HG03460 (cell line): ENCODE data around the gene ZC3H12C.

Experiments used
- ATAC-seq: cut with Tn5 transposase; IDR thresholded peaks from one replicate; pipeline ENCODE4 v1.9.1; 2021; ENCODE audit not compliant: unreplicated experiment

Gene ZC3H12C

DNA sequence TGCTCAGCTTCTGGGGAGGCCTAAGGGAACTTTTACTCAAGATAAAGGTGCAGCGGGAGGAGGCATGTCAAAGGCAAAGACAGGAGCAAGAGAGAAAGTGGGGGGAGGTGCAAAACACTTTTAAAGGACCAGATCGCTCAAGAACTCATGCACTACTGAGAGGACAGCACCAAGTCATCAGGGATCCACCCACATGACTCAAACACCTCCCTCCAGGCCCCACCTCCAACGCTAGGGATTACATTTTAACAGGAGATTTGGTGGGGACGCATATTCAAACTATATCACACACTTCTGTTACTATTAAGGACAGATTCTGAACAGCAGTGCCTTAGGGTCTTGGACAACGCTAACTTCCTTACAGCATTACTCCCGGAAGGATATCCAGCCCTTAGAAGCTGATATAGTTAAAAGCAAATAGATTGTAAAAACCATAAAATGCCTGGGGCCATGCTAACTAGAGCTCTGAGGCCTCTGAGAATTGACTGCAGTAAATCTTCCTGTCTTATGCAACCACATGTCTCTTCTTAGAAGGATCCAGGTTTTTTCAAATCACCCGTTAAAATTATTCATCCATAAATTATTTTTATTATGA lies 16.7 kb upstream of the ZC3H12C start:
- no peak for ATAC-seq

DNA sequence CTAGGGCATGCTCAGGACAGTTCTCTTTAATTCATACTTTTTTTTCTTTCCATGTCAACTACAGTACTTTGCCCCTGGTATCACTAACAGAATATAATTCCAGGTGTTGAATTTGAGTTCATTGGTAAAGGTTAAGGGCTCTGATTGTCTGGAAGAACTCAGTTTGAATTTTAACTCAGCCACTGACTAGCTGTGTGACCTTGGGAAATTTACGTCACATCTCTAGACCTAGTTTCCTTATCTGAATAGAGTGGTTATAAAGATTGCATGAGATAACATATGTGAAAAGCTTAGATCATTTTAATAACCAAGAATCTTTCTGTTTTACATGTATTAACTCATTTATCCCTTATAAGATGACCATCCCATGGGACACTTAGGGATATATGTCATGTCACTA lies 15.8 kb upstream of the ZC3H12C start:
- peak; percentile 23 for ATAC-seq

DNA sequence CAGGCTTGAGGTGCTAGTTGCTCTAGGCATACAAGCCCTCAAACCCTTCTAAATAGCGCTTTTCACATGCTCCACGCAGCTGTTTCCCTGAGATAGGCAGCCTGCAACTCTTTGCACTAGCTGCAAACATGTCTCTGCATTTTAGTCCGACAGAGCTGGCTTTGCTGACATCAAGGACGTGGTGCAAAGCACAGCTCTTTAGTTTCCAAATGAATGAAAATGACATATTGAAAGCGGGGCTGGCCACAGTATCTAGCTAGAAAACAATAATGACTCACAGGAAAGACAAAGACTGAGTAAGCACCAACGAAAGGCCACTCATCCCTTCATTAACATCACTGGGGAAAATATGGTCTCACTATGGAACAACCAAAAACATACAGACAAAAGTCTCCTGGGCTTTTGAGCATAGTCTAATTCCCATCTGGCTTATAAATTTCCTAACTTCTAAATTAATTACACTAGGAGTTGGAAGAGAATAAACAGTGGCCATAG lies 15.3 kb upstream of the ZC3H12C start:
- ATAC-seq: peak; percentile 87

DNA sequence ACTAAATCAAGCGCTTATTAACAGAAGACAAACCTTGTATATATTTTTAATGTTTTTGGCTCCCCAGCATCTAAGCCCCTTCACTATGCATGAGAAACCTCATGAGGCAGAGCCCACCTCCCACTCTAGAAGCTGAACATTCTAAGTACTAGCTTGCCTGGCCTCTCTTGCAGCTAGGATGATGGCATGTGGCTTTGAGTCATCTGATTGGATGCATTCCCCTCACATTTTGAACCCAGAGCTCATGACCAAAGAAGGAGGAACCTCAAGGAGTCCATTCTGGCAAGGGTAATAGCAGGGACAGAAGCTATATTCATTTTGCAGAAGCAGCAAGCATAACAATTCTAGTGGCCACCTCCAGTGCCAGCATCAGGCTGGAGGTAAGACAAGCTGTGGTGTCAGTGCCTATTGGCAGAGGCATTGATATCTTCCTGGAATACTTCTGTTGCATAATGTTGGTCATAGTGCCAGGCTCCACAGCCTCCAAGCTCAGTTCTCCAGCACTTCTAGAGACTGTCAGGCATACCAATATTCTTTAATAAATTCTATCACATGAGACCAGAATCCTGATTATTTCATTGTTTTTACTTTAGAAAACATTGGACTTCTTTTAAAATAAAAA lies 14.2 kb upstream of the ZC3H12C start:
- ATAC-seq: no peak

DNA sequence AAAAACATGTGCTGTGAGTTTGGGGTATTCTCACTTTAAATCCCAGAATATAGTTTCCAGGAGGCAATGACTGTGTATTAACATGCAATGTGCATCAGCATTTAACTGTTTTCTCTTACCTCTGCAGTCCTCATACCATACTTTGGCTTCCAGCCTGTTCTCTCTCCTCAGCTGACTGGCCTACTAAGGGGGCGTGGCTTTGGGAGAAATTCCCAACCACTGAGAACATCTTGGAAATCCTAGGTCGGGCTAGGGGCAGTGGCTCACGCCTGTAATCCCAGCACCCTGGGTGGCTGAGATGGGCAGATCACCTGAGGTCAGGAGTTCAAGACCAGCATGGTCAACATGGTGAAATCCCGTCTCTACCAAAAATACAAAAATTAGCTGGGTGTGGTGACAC lies 13.5 kb upstream of the ZC3H12C start:
- ATAC-seq: no peak

DNA sequence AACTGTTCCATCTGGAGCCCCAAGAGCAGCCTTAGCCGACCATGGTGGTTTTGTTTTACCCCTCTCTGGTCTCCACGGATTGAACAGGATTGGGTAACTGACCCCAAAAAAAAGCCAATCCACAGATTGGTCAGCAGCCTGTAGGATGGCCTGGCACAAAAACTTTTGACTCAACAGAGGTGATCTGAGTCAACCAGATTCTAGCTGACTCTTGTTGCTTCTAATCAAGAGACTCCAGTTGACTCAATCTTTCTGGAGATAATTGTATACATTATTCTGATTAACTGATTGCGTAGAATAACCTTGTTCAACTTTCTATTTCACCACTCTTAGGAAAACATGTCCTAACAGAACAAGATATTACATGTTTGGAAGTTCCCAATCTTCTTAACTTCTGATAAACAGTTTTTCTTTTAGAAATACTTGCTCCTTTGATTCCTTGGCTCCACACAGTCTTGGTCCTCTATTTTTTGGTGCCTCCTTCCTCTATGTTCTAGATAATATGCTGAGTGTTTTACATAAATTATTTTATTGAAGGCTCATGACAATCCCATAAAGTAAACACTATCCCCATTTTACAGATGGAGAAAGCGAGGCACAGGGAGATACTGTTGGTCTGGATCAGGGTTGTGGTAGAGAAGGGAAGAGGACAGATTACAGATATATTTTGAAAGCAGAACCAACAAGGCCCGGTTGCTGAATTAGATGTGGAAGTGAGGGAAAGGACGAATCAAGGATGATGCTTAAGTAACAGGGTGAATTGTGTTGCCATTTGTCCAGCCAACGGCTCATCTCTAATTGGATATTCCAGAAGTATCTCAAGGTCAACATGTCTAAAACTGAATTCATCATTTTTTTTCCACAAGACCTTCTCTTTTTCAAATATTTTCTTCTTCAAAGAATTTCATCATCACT lies 11.5 kb upstream of the ZC3H12C start:
- no peak for ATAC-seq

DNA sequence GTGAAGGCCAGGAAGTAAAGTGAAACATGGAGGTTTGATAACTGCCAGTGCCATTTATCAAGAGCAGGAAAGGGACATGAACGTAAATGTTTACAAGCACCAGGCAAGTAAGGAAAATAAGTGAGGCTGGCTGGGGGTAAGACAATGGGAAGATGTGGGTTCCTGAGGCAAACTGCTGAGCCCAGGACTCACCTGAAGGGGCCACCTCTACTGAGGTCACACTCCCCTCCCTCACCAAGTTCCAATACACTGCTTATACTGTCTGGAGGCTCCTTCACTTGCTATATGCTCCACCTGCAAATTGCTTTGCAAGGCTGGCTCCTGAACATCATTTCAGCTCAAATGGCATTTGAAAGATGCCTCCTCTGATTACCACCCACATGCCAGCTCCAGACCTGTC lies 10.3 kb upstream of the ZC3H12C start:
- ATAC-seq: no peak

DNA sequence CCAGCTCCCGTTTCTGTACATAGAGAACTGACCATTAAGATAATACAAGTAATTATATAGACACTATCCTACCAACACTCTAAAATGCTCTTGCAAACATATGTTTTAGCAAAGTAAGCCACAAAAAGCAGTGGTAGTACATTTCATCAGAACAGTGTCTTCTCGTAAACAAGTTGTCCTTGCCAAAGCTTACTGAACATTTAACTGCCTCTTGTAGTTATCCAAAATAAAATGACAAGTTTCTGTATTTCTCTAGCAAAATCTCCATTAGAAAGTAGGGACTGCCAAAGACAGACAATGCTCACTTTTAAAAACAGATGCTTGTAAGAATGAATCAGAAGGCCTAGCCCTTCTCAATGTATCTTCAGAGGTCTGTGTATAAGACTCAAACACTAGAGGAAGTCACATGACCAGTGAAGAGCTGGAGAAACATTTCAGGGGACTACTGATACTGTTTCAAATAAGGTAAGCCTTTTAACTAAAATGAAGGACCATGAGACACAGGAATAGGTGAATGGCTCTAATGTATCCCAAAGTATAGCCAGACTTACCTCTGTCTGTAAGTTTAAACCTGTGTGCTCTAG lies 7.8 kb upstream of the ZC3H12C start:
- no peak for ATAC-seq

DNA sequence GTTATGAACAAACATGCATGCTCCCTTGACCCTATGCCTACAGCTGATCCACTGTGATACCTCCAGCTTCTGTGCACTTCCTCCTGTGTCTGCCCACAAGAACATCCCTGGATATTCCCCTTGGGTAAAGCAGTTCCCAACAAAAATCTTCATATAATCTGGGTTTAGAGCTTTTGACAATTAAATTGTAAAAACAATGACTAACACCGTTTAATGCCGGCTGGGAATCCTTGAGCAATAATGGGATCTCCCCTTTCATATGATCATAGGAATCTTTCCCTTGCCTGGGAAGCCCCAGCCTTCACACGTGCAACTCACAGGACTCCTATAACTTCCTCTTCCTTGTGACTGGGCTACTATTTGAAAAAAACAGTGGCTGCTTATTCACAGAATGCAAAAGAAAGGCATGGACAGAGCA lies 6.3 kb upstream of the ZC3H12C start:
- ATAC-seq: no peak

DNA sequence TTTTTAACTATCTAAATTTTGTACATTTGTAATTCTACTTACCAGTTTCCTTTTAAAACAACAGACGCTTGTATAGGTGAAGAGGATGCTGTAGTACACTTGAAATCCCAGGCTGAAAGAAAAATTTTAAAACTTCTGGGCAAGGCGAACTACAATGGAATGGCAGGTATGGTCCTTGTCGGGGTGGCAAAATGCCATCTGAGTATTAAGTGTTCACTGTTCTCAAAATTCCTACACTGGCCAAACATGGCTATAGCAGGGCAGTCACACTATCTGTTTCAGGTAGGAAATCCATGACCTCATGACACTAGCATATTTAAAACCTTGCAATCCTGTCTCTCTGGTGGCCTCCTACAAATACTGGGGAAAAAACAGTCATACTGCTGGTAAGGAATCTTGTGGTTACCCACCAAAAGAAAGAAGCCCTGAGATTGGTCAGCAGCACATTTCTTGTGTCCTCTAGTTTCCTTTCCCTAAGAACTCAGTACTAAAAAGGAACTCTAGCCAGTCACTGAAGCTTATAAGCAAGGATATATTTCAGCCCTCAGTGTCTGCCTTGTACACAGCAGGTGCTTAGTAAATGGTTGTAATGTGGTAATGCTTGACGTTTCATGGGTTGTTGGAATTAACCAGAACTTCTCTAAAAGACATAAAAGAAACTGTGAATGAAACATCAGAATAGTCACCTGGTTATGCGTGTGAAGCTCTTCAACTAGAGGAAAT lies 5.2 kb upstream of the ZC3H12C start:
- ATAC-seq: no peak

DNA sequence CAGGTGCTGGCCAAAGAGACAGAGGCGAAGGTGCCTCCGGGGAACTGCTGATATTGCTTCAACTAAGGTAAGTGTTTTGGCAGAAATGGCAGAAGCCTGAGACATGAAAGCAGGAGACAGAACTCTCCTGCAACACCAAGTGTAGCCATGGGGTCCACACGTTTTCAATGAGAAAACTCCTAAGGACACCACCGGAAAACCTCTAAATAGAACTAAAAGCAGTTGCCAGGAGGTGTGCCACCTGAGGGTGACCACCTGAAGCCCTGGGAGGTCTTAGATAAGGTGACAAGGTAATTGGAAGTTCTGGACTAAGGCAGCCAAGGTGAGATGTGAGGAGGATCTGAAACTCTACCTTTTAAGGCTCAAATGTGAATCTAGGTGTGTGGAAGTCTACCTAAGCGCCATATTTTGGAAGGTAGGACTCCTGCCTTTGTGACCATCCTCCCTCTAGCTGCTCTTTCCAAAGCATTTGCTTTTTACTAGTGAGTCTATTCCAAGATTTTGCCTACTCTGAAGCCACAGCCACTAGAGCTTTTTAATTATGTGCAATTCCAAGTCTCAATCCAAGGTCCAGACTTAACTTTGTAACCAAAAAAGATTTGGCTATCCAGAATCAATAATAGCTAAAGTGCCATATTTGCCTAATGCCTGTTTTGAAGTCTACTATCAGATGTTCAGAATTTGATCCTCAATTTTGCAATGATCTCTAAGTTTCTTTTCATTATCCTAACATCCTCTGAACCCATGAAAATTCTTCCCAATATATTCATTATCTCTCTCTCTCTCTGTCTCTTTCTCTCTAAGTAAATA lies 4.5 kb upstream of the ZC3H12C start:
- no peak for ATAC-seq

DNA sequence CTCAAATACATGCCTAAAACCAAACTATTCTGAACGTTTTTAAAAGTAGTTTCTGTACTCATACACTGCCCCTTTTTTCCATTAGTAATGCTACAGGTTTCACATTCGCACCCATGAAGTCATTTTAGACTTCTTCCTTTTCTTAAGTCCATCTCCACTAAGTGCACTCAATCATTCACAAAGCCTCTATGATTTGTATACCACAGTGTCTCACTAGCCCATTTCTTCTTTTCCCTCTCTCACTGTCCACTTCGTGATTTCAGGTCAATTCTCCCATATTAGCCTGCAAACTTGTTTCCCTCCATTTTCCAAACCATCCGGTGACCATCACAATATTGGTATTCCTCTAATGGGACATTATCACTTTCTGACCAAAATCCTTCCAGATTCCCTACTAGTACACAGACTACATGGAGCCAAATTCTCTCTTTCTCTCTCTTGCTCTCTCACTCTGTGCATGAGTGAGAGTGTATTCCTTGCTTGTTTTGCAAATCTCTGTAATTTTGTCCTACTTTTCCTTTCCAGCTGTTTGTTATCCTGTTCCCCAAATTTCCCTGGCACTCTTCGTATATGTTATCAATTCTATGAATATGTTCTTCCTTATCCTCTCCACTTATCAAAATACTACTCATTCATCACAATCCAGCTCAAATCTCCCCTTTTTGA lies 3.4 kb upstream of the ZC3H12C start:
- ATAC-seq: peak; percentile 30

DNA sequence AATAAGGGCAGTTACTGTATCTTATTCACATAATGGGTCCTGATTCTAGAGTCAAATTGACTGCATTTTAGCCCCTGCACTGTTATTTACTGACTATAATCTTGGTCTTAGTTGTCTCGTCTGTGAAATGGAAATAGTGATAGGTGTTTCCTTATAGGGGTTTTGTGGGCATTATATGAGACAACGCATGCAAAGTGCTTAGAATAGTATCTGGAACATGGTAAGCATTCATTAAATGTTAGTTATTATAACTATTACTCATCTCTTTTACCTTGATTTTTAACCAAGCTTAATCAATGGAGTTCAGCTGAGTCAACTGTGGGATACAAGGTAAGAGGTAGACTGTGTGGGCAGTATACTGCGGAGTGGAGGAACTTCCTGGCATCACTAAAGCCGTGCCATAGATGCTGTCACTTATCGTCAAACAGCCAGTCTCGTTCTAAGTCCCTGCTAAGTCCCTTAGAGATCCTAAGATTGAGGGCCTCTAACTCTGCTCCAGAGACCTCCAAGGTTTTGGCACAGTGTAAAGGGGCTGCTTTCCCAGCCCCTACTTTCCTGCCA lies 2.6 kb upstream of the ZC3H12C start:
- no peak for ATAC-seq

DNA sequence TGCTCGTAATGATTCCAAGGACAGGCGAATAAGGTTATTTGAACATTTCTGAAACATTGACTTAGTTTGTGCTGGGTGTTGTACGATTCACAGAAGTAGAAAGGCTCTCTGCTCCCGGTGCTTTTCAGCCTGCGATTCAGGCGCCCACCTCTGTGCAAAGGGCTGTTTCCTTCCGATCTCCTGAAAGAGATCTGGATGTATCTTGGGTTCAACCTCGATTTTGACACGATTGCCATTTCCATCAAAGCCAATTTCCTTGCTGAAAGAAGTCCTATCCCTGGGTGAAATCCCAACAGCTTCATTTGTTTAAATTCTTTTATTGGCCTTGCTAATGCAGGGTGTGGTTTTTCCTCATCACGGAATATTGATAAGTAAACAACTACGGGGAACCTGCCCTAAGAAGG lies 1.1 kb upstream of the ZC3H12C start:
- no peak for ATAC-seq

DNA sequence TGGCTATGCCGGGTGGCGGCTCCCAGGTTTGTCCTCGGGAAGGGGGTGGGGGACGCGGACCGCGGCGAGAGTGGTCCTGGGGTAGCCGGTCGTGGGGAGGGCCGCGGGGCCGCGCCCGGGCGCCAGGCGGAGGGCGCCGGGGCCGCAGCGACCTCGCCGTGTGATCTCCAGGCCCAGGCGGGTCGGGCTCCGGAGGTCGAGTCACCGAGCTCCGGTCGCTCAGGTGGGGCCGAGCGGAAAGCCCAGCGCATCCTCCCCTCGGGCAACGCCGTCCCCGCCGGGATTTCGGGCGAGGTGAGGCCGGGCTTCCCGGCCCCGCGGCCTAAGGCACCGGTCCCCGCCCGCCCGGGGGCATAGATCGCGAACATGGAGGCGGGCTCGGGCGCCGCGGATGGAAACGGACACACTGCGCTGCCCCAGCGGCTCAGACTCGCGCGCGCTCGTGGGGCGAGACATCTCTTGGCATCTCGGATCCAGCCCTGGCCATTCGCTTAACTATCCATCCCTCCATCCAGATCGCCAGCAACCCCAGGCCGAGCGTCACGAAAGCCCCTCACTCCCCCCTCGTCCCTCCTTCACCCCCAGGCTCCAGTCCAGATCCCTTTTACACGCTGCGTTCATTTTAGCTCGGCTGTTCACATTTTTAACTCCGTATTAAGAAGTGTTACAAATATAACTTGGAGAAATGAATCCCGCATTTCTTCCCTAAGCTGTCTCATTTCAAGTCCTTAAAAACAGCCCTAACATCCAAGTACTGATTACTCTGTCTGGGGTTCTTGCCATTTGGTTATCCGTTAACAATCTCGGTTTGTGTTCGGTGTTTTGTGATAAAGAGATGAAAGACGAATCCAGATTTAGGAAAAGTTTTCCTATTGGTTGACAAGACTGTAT lies 460 bp downstream of the ZC3H12C start:
- ATAC-seq: peak; percentile 23

DNA sequence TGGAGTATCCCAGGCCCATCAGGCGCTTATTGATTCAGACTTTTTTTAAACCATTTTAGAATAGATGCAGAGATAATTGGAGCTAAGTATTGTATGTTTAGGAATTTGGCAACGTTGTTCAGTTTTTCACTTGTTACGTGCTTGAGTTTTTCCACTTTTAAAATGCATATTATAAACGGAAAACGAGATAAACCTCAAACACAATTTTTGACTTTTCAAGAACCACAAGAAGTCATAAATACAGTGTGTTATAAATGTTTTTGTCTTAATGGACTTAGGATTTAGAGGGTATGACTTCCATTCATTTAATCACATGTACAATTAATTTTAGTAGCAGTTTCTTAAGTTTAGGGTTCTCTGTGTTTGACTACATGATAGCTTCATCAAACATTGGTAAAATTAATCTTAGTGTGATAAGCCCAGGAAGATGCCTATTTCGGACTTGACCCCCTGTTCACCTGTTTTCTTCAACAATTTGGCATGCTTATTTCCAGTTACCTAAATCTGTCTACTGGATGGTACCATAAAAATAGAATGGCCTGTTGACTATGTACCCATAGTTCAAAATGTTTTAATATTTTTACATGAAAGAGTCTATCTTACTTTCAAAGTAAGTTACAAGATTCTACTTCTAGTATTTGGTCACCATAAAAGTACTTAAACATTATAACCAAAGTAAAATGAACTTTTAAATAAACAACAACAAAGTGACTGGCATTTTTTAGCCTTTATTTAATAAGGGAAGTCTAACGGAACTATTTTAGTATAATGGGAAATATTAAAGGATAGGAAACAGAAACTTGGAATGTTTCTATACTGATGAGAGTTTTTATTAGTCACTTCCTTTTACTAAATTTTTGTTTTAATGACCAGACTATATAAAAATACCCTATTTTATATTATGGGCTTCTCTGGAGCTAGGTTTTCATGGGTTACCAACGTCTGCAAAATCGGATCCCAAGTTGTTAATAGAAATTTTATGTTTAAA lies 1.4 kb downstream of the ZC3H12C start:
- ATAC-seq: no peak

DNA sequence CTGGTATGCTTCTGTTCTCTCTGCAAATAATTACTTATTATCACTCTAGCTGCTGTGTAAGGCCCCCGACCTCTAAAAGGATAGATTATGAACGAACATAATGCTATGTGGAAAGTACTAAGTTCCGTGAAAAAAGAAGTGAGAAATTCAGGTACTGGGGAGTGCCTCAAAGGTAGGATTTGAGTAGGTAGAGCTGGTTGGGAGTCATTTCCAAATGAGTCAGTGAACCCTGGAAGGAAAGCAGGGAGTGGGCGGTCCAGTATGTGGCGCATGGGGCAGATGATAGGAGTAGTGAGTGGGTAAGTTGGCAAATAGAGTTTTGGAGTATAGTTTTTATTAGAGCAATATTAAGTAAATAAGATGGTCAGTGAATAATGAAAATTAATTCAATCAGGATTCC lies 2.4 kb downstream of the ZC3H12C start:
- ATAC-seq: no peak
